ENCODE results near the gene HLA-DOA. TPM values are rescaled to one million over a fixed set of nuclear protein-coding genes. Genes with fewer than 3 reads are reported as not detected.

Gene HLA-DOA
- total RNA-seq, 3 donors from 2014 or later (not counting 1 experiment from before 2014, with no cell fraction given): 1.2 to 4.3 (median 3.6) TPM

DNA sequence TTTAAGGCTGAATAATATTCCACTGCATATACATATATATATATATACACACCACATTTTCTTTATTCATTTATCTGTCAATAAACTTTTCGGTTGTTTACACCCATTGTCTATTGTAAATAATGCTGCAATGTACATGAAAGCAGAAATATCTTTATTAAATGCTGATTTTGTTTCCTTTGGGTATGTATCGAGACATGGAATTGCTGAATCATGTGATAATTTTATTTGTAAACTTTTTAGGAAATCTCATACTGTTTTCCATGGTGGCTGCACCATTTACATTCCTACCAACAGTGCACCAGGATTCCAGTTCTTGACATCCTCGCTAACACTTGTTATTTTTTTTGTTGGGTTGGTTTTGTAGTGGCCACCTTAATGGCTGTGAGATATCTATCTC is 14.1 kb upstream of the HLA-DOA start:
- no peak overlapping the region for H3K27ac ChIP-seq (ENCODE audit: low read length)
- no peak overlapping the region for H3K4me3 Mint-ChIP-seq
- WGBS (ENCODE audit: insufficient coverage): 80% methylated on average over 1 of the region's 3 CpGs
- H3K9me3 Mint-ChIP-seq: no peaks in the 10 kb centered on the region
- H3K27me3 ChIP-seq (ENCODE audit: control insufficient read depth, insufficient read depth, low read length): no peaks in the 10 kb centered on the region
- no peaks in the 10 kb centered on the region for H3K36me3 ChIP-seq (ENCODE audit: control insufficient read depth, insufficient read depth, low read length)
- H3K36me3 Mint-ChIP-seq: no peaks in the 10 kb centered on the region
- no peak for DNase-seq
- intact Hi-C loops (cut with micrococcal nuclease): no loop called here
- H3K27me3 Mint-ChIP-seq (ENCODE audit: low read depth in 2 of 2): peaks cover 3 to 8% of the 10 kb centered on the region in 2 donors
- H3K4me1 ChIP-seq (ENCODE audit: control insufficient read depth, insufficient read depth, low read length): peaks cover 19% of the 10 kb centered on the region
- TF ChIP-seq, protein P1, sequence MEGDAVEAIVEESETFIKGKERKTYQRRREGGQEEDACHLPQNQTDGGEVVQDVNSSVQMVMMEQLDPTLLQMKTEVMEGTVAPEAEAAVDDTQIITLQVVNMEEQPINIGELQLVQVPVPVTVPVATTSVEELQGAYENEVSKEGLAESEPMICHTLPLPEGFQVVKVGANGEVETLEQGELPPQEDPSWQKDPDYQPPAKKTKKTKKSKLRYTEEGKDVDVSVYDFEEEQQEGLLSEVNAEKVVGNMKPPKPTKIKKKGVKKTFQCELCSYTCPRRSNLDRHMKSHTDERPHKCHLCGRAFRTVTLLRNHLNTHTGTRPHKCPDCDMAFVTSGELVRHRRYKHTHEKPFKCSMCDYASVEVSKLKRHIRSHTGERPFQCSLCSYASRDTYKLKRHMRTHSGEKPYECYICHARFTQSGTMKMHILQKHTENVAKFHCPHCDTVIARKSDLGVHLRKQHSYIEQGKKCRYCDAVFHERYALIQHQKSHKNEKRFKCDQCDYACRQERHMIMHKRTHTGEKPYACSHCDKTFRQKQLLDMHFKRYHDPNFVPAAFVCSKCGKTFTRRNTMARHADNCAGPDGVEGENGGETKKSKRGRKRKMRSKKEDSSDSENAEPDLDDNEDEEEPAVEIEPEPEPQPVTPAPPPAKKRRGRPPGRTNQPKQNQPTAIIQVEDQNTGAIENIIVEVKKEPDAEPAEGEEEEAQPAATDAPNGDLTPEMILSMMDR (IDR thresholded peaks at IDR 0.05): no peak
- no peak overlapping the region for H3K27ac Mint-ChIP-seq
- no peaks in the 10 kb centered on the region for H3K9me3 ChIP-seq (ENCODE audit: control insufficient read depth, insufficient read depth, low read length)
- no peak for ATAC-seq
- H3K4me3 ChIP-seq (ENCODE audit: low read length): no peak overlapping the region
- H3K4me1 Mint-ChIP-seq: peaks cover 0 to 16% of the 10 kb centered on the region in 2 donors

DNA sequence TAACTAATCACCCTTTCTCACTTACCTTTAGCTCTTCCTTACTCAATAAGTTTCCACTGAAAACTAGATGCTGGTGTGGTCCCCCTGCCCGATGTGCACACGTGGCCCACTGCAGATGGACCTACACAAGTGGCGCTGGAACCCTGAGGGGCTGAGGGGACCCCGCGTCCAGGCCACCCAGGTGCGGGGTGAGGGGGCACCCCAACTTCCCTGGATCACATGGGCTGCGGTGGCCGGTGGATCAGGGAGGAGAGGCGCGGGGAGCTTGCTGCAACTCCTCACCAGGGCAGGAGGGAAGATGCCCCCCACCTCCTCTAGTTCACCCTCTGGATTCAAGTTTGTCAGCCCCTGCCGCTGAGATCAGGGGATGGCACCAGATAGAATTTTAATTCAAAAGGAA is 12.5 kb upstream of the HLA-DOA start:
- TF ChIP-seq, protein P1 (IDR thresholded peaks at IDR 0.05): no peak
- intact Hi-C loops (cut with micrococcal nuclease): no loop called here
- no peaks in the 10 kb centered on the region for H3K27me3 ChIP-seq (ENCODE audit: control insufficient read depth, insufficient read depth, low read length)
- no peak overlapping the region for H3K27ac ChIP-seq (ENCODE audit: low read length)
- no peaks in the 10 kb centered on the region for H3K36me3 ChIP-seq (ENCODE audit: control insufficient read depth, insufficient read depth, low read length)
- no peak overlapping the region for H3K27ac Mint-ChIP-seq
- no peaks in the 10 kb centered on the region for H3K36me3 Mint-ChIP-seq
- H3K4me1 ChIP-seq (ENCODE audit: control insufficient read depth, insufficient read depth, low read length): peaks cover 24% of the 10 kb centered on the region
- H3K4me3 ChIP-seq (ENCODE audit: low read length): no peak overlapping the region
- DNase-seq: no peak
- peaks cover 8 to 12% of the 10 kb centered on the region in 2 donors for H3K27me3 Mint-ChIP-seq (ENCODE audit: low read depth in 2 of 2)
- peaks cover 0 to 22% of the 10 kb centered on the region in 2 donors for H3K4me1 Mint-ChIP-seq
- no peak for ATAC-seq
- WGBS (ENCODE audit: insufficient coverage): 94% methylated on average over 10 of the region's 11 CpGs
- no peaks in the 10 kb centered on the region for H3K9me3 Mint-ChIP-seq
- no peak overlapping the region for H3K4me3 Mint-ChIP-seq
- no peaks in the 10 kb centered on the region for H3K9me3 ChIP-seq (ENCODE audit: control insufficient read depth, insufficient read depth, low read length)

DNA sequence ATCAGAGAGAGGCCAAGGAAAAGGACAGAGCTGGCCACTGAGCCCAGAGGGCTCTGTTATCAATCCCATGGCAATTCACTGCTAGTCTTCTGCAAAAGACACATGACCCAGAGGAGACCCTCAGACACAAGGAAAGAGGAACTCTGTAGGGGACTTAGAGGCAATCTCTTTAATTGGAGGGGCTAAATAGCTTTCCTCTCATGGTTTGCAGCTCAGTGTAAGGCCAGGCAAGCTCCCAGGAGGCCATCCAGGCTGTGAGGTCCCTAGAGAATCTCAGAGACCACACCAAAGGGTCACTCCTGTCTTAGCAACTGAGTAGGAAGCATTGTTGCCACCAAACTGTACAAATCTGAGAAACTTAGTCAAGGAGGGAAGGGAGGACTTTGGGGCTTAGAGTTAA is 10.0 kb upstream of the HLA-DOA start:
- Histone ChIP-seq H3K4me3 (ENCODE audit: low read length) (no peak overlapping the region), H3K36me3 (ENCODE audit: control insufficient read depth, insufficient read depth, low read length) (no peaks in the 10 kb centered on the region), H3K9me3 (ENCODE audit: control insufficient read depth, insufficient read depth, low read length) (no peaks in the 10 kb centered on the region), H3K27ac (ENCODE audit: low read length) (peak overlapping the region; percentile 88), H3K4me1 (ENCODE audit: control insufficient read depth, insufficient read depth, low read length) (peaks cover 24% of the 10 kb centered on the region), H3K27me3 (ENCODE audit: control insufficient read depth, insufficient read depth, low read length) (no peaks in the 10 kb centered on the region)
- Mint-ChIP-seq H3K4me3 (peak overlapping the region; percentile 79), H3K9me3 (no peaks in the 10 kb centered on the region), H3K4me1 (peaks cover 5 to 28% of the 10 kb centered on the region in 2 donors), H3K36me3 (no peaks in the 10 kb centered on the region), H3K27me3 (ENCODE audit: low read depth in 2 of 2) (peaks cover 0 to 16% of the 10 kb centered on the region in 2 donors), H3K27ac (peak overlapping the region; percentile 11 to 56)
- DNase-seq (no peak), ATAC-seq (no peak)
- intact Hi-C loops (cut with micrococcal nuclease): loop anchor here (5.0 kb wide), 1 partner anchor 128 kb away; no protein-coding TSS in a partner anchor
- TF ChIP-seq, protein P1 (IDR thresholded peaks at IDR 0.05): no peak

DNA sequence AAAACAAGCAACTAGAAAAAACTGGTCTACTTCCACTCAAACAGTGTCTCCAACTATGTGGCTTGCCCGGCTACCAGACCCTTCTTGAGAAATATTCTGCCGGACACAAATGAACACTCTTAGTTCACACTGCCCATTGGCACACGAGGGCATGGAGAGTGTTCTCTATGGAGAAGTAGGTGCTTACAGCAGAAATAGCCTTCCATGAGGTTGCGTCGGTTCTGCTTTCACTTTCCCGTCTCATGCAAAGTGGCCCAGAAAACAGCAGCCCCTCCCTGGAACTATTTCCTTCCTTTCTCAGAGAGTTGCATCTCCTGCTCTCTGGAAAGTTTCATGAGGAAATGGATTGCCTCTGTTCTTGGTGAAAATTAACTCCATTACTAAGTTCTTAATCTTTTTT is 9.5 kb upstream of the HLA-DOA start:
- Histone ChIP-seq H3K36me3 (ENCODE audit: control insufficient read depth, insufficient read depth, low read length) (no peaks in the 10 kb centered on the region), H3K27me3 (ENCODE audit: control insufficient read depth, insufficient read depth, low read length) (no peaks in the 10 kb centered on the region), H3K4me3 (ENCODE audit: low read length) (no peak overlapping the region), H3K9me3 (ENCODE audit: control insufficient read depth, insufficient read depth, low read length) (no peaks in the 10 kb centered on the region), H3K27ac (ENCODE audit: low read length) (peak overlapping the region; percentile 88), H3K4me1 (ENCODE audit: control insufficient read depth, insufficient read depth, low read length) (peaks cover 24% of the 10 kb centered on the region)
- TF ChIP-seq, protein P1 (IDR thresholded peaks at IDR 0.05): no peak
- H3K4me3 Mint-ChIP-seq: peak overlapping the region; percentile 79
- peaks cover 5 to 28% of the 10 kb centered on the region in 2 donors for H3K4me1 Mint-ChIP-seq
- intact Hi-C loops (cut with micrococcal nuclease): loop anchor here (5.0 kb wide), 1 partner anchor 128 kb away; no protein-coding TSS in a partner anchor
- H3K27me3 Mint-ChIP-seq (ENCODE audit: low read depth in 2 of 2): peaks cover 0 to 16% of the 10 kb centered on the region in 2 donors
- no peaks in the 10 kb centered on the region for H3K9me3 Mint-ChIP-seq
- no peaks in the 10 kb centered on the region for H3K36me3 Mint-ChIP-seq
- peak overlapping the region; percentile 11 to 56 for H3K27ac Mint-ChIP-seq
- DNase-seq (peak in 1 of 2 donors; percentile 67), ATAC-seq (peak in 2 of 3 donors; percentile 78 to 85)
- WGBS (ENCODE audit: insufficient coverage): 2% methylated on average over 6 of the region's 6 CpGs
